ENCODE data around the gene HLA-DRB5. TPM values are rescaled to one million over a fixed set of nuclear protein-coding genes. Genes with fewer than 3 reads are reported as not detected.

The HLA-DRB5 gene
- total RNA-seq, 1 experiment from 2014 or later: not detected

DNA sequence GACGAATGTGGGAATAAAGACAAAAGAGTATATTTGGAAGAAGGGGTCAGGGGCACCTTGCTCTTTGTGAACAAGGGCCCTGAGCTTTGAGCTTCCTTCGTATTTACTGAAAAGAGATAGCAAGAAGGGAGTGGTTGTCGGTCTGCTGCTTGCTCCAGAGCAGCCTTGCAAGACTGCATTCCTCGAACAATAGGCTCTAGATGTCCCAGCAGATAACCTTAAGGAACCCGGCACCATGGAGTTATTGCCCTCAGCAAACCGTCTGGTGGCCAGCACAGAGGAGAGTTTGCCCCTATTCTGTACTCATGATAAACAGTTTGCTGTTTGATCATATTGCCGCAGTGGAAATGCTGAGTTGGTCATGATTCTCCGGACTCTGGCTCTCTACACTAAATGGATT, 36.9 kb upstream of the HLA-DRB5 start:
- POLR2A ChIA-PET: no interaction called here
- H3K36me3 Mint-ChIP-seq (ENCODE audit: insufficient read depth, unreplicated experiment): no peaks in the 10 kb centered on the region
- no peak for DNase-seq
- H3K27me3 ChIP-seq (replicated peaks; ENCODE audit: control insufficient read depth, insufficient read depth, low read length): no peaks in the 10 kb centered on the region
- H3K9me3 ChIP-seq: no peaks in the 10 kb centered on the region
- H3K27ac Mint-ChIP-seq (ENCODE audit: unreplicated experiment): no peak overlapping the region
- no peaks in the 10 kb centered on the region for H3K36me3 ChIP-seq (ENCODE audit: control insufficient read depth, insufficient read depth, low read length)
- peaks cover 7% of the 10 kb centered on the region for H3K27me3 Mint-ChIP-seq (ENCODE audit: insufficient read depth, unreplicated experiment)
- CTCF ChIA-PET: no interaction called here
- intact Hi-C loops (cut with micrococcal nuclease; ENCODE audit: unreplicated experiment): no loop called here
- no peak for TF ChIP-seq CTCF (IDR thresholded peaks at IDR 0.05; ENCODE audit: insufficient read depth in 1 of 2, low read depth in 1 of 2, low read length in 1 of 2, severe bottlenecking in 1 of 2, unreplicated experiment in 1 of 2)
- no TSS peak for BruUV-seq (replicated peaks)
- H3K4me1 ChIP-seq: no peaks in the 10 kb centered on the region
- no peaks in the 10 kb centered on the region for H3K4me1 Mint-ChIP-seq (ENCODE audit: low read depth, unreplicated experiment)
- no peak overlapping the region for H3K4me3 ChIP-seq (ENCODE audit: low read depth, low read length)
- no peak overlapping the region for H3K4me3 Mint-ChIP-seq (ENCODE audit: unreplicated experiment)
- no peaks in the 10 kb centered on the region for H3K9me3 Mint-ChIP-seq (ENCODE audit: unreplicated experiment)

GRCh38 chr6:32565511-32565910, 35.4 kb upstream of the HLA-DRB5 start:
- H3K9me3 ChIP-seq: no peaks in the 10 kb centered on the region
- no peaks in the 10 kb centered on the region for H3K36me3 Mint-ChIP-seq (ENCODE audit: insufficient read depth, unreplicated experiment)
- DNase-seq: no peak
- H3K36me3 ChIP-seq (ENCODE audit: control insufficient read depth, insufficient read depth, low read length): no peaks in the 10 kb centered on the region
- H3K9me3 Mint-ChIP-seq (ENCODE audit: unreplicated experiment): no peaks in the 10 kb centered on the region
- no TSS peak for BruUV-seq (replicated peaks)
- POLR2A ChIA-PET: no interaction called here
- no peak overlapping the region for H3K27ac Mint-ChIP-seq (ENCODE audit: unreplicated experiment)
- intact Hi-C loops (cut with micrococcal nuclease; ENCODE audit: unreplicated experiment): no loop called here
- no peak for TF ChIP-seq CTCF (IDR thresholded peaks at IDR 0.05; ENCODE audit: insufficient read depth in 1 of 2, low read depth in 1 of 2, low read length in 1 of 2, severe bottlenecking in 1 of 2, unreplicated experiment in 1 of 2)
- no peak overlapping the region for H3K4me3 Mint-ChIP-seq (ENCODE audit: unreplicated experiment)
- no peaks in the 10 kb centered on the region for H3K4me1 ChIP-seq
- H3K4me3 ChIP-seq (ENCODE audit: low read depth, low read length): no peak overlapping the region
- no peaks in the 10 kb centered on the region for H3K27me3 ChIP-seq (replicated peaks; ENCODE audit: control insufficient read depth, insufficient read depth, low read length)
- H3K27me3 Mint-ChIP-seq (ENCODE audit: insufficient read depth, unreplicated experiment): peaks cover 3% of the 10 kb centered on the region
- CTCF ChIA-PET: no interaction called here
- H3K4me1 Mint-ChIP-seq (ENCODE audit: low read depth, unreplicated experiment): no peaks in the 10 kb centered on the region

- Mint-ChIP-seq H3K36me3 (ENCODE audit: insufficient read depth, unreplicated experiment) (no peaks in the 10 kb centered on the region), H3K4me1 (ENCODE audit: low read depth, unreplicated experiment) (no peaks in the 10 kb centered on the region), H3K9me3 (ENCODE audit: unreplicated experiment) (no peaks in the 10 kb centered on the region), H3K27me3 (ENCODE audit: insufficient read depth, unreplicated experiment) (peaks cover 6% of the 10 kb centered on the region), H3K27ac (ENCODE audit: unreplicated experiment) (no peak overlapping the region), H3K4me3 (ENCODE audit: unreplicated experiment) (no peak overlapping the region)
- Histone ChIP-seq H3K27me3 (replicated peaks; ENCODE audit: control insufficient read depth, insufficient read depth, low read length) (no peaks in the 10 kb centered on the region), H3K4me3 (ENCODE audit: low read depth, low read length) (no peak overlapping the region), H3K36me3 (ENCODE audit: control insufficient read depth, insufficient read depth, low read length) (no peaks in the 10 kb centered on the region), H3K9me3 (no peaks in the 10 kb centered on the region), H3K4me1 (no peaks in the 10 kb centered on the region)
- TF ChIP-seq CTCF (IDR thresholded peaks at IDR 0.05; ENCODE audit: insufficient read depth in 1 of 2, low read depth in 1 of 2, low read length in 1 of 2, severe bottlenecking in 1 of 2, unreplicated experiment in 1 of 2): no peak
- no TSS peak for BruUV-seq (replicated peaks)
- ChIA-PET CTCF (no interaction called here), POLR2A (no interaction called here)
- intact Hi-C loops (cut with micrococcal nuclease; ENCODE audit: unreplicated experiment): no loop called here
- no peak for DNase-seq
Observed at GRCh38 chr6:32562940-32563339, 32.9 kb upstream of the HLA-DRB5 start.
